ENCODE results near the gene SORT1.
"Not testable (repeated sequence)": the region's sequence is repeated elsewhere in the genome, so short reads cannot be mapped to it uniquely, and the experiment has no call there.

GRCh38 chr1:109305991-109306390 lies 91.7 kb downstream of the SORT1 start:
- not testable (repeated sequence) for TF ChIP-seq CTCF (conservative IDR thresholded peaks at IDR 0.05; ENCODE audit: low read depth, low read length); EZH2 (IDR thresholded peaks at IDR 0.05; ENCODE audit: borderline replicate concordance, low read depth, low read length, poor library complexity, severe bottlenecking)

All from A673 (cell line).